HG02970 (cell line): ENCODE results near the gene ANKRD36C.
"Not testable (repeated sequence)": the region's sequence is repeated elsewhere in the genome, so short reads cannot be mapped to it uniquely, and the experiment has no call there.

Experiments used
- ATAC-seq: cut with Tn5 transposase; IDR thresholded peaks from one replicate; pipeline ENCODE4 v1.9.1; 2021; ENCODE audit warnings: mild to moderate bottlenecking, moderate library complexity, moderate number of reproducible peaks; ENCODE audit not compliant: unreplicated experiment, low FRiP score

The ANKRD36C gene

GRCh38 chr2:95813311-95813710, 178.3 kb downstream of the ANKRD36C start:
- not testable (repeated sequence) for ATAC-seq

GRCh38 chr2:95799892-95800291, 191.7 kb downstream of the ANKRD36C start:
- ATAC-seq = no peak

- ATAC-seq = not testable (repeated sequence)
Observed at GRCh38 chr2:95799147-95799889, 192.3 kb downstream of the ANKRD36C start.

GRCh38 chr2:95796249-95797099, 195.2 kb downstream of the ANKRD36C start:
- ATAC-seq = not testable (repeated sequence)

- not testable (repeated sequence) for ATAC-seq
Observed at GRCh38 chr2:95793970-95794369, 197.7 kb downstream of the ANKRD36C start.

GRCh38 chr2:95790180-95790579, 201.4 kb downstream of the ANKRD36C start:
- not testable (repeated sequence) for ATAC-seq

- ATAC-seq = not testable (repeated sequence)
Observed at GRCh38 chr2:95789385-95789784, 202.2 kb downstream of the ANKRD36C start.

- ATAC-seq = not testable (repeated sequence)
Observed at GRCh38 chr2:95788642-95789041, 203.0 kb downstream of the ANKRD36C start.
